DMS153 (cell line): ENCODE results near the gene SLC25A6.
"Not testable (repeated sequence)": the region's sequence is repeated elsewhere in the genome, so short reads cannot be mapped to it uniquely, and the experiment has no call there.

Source experiments
- DNase-seq: peaks from one replicate; lab custom pipeline; 2025; lab: John Stamatoyannopoulos, UW

The SLC25A6 gene

DNA sequence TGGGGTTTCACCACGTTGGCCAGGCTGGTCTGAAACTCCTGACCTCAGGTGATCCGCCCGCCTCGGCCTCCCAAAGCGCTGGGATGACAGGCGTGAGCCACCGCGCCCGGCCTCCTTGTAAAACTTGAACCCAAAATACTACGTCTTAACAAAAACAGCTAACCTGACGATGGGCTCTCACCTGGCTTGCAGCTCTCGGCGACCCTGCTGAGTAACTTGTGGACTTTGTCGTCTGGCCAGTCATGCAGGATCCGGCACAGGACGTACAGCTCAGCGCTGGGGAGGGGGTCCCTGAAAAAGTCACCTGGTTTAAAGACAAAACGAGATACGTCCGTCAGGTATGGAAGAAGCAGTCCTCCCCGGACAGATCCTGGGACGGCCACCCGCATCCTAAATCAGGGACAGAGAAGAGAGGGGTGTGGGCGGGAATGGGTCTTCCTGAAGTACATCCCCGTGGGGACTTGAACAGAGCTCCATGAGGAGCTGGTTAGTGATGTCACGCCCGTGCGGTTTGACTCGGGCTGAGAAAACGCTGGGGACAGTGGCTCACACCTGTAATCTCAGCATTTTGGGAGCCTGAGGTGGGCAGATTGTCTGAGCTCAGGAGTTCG, 20.7 kb upstream of the SLC25A6 start:
- no peak for DNase-seq

DNA sequence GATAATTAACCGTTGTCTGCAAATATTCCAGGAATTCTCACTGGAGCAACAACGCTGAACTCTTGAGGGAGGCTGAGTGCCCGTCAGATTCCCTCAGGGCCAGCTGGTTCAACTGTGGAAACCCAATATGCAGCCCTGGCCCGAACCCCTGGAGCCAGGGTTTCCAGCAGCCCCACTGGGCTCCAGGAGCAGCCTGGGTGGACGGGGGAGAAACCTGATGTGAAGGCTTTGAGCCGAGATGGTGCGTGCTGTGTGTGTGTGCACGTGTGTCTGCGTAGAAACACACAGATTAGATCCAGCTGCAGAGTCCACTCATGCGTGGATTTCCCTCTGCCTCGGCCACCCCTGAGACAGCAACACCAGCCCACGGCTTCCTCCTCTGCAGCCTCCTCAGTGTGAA, 19.4 kb upstream of the SLC25A6 start:
- no peak for DNase-seq

DNA sequence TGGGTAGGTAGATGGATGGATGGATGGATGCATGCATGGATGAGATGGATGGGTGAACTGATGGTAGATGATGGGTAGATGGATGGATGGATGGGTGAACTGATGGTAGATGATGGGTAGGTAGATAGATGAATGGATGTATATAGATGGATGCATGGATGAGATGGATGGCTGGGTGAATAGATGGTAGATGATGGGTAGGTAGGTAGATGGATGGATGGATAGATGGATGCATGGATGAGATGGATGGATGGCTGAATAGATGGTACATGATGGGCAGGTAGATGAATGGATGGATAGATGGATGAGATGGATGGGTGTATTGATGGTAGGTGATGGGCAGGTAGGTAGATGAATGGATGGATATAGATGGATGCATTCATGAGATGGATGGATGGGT, 15.1 kb upstream of the SLC25A6 start:
- DNase-seq: no peak

DNA sequence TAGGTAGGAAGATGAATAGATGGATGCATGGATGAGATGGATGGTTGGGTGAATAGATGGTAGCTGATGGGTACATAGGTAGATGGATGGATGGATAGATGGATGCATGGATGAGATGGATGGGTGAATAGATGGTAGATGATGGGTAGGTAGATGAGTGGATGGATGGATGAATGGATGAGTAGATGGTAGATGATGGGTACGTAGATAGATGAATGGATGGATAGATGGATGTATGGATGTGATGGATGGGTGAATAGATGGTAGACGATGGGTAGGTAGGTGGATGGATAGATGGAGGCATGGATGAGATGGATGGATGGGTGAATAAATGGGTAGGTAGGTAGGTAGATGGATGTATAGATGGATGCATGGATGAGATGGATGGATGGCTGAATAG, 13.9 kb upstream of the SLC25A6 start:
- not testable (repeated sequence) for DNase-seq

DNA sequence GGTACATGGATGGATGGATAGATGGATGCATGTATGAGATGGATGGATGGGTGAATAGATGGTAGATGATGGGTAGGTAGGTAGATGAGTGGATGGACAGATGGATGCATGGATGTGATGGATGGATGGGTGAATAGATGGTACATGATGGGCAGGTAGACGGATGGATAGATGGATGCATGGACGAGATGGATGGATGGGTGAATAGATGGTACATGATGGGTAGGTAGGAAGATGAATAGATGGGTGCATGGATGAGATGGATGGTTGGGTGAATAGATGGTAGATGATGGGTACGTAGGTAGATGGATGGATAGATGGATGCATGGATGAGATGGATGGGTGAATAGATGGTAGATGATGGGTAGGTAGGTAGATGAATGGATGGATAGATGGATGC, 12.0 kb upstream of the SLC25A6 start:
- not testable (repeated sequence) for DNase-seq

DNA sequence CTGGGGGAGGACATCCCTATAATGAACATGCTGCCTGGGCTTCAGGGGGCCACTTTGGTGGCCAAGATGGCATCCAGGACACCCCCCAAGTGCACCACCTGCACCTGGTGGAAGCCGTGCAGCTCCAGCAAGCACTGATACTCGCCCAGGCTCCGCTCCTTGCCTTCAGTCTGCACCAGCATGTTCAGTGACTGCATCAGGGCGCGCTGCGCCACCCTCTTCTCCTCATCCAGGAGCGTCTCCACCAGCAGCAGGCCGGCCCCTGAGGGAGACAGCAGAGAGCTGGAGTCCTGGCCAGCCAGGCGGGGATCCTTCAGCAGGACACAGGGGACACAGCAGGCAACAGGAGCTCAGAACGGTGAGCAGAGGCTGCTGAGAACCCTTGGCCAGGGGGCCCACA, 11.3 kb upstream of the SLC25A6 start:
- no peak for DNase-seq

DNA sequence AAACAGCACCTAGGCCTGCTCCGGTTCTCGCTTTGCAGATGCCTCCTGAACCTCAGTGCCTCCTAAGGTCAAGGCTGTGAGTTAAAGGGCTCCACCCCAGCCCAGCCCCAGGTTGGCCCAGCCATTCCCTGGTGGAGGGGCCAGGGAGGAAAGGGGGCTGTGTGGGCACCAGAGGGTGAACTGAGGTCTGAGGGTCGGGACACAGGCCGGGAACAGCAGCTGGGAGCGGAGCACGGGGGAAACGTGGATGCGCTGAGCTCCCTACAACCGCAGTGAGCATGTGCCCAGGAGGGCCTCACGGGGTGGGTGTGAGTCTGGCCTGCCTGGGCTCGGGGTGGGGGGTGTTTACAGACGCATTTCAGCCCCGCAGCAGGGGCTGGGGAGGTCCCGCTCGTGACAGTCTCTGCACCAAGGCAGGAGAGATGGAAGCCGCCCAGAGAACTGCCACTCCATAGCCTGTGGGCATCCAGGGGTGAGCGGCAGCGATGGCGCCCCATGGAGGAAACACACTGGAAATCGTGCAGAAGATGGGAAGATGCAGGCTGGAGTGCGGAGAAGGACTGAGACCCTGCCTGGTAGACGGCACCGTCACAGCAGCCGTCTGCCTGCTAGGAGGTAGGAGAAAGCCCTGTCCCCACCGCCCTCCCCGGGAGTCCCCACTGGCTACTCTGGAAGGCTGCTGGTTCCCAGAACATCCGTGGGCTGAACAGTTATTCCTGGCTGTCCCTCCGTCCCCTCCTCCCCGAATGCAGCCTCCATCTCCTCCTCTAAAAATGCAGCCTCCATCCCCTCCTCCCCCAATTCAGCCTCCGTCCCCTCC, 9.9 kb upstream of the SLC25A6 start:
- DNase-seq: no peak

DNA sequence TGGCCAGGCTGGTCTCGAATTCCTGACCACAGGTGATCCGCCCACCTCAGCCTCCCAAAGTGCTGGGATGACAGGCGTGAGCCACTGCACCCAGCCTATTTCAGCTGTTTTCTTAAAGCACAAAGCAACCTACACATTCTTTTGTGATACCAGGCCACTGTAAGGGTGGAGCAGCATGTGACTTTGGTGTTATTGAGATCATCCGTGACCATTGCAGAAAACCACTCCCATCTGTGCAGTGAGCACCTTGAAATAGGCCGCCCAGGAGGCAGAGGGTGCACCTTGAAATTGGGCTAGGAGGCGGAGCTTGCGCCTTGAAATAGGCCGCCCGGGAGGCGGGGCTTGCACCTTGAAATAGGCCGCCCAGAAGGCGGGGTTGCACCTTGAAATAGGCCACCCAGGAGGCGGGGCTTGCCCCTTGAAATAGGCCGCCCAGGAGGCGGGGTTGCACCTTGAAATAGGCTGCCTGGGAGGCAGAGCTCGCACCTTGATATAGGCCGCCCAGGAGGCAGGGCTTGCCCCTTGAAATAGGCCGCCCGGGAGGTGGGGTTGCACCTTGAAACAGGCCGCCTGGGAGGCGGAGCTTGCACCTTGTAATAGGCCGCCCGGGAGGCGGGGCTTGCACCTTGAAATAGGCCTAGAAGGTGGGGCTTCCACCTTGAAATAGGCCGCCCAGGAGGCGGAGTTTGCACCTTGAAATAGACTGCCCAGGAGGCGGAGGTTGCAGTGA, 9.0 kb upstream of the SLC25A6 start:
- no peak for DNase-seq

DNA sequence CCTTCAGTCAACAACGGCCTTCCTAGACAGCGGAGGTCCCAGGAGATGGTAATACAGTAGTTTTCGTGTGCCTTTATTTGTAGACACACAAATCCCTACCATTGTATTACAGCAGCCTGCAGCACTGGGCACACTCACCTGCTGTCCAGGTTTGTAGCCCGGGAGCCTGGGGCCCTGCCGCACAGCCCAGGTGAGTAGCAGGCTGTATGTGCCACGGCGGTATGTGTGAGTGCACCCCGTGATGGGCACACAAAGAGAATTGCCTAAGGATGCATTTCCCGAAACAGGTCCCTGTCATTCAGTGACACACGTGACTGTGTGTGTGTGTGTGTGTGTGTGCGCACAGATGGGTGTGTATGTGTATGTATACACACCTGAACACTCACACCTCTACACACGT, 8.1 kb upstream of the SLC25A6 start:
- DNase-seq: no peak

DNA sequence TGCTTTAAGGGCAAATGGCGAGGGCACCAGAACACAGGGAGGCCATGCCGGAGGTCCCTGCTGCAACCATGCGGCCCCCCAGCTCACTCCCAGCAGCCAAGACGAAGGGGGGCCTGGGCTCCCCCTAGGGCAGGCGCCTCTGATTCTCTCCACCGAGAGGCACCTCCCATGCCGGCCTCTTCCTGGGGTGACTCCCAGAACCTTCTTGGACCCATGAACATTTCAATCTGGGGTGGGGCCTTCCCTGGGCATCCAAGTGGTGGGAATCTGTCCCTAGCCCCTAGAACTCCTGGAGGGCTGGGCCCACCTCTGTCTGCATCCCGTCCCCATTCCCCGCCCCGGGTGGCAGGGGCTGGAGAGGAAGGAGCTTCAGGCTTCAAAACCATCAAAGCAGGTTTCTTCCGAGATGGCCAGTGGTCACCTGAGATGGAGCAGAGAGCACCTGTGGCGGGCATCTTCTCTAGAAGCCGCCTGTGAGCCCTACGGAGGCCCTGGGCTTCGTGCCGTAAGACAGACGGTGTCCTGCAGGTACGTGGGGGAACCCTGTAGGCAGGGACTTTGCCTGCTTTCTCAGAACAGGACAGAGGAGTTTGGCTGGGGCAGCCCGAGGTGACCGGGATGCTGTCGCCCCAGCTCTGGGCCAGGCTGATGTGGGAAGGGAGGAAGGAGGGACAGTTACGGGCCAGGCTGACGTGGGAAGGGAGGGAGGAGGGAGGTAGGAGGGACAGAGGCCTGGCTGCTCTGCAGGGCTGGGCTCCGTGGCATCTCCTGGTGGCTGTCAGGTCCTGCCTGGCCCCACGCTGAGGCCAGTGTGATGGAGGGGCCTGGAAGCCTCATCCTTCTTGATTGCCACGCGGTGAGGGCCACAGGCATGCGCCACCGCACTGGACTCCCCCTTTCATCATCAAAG, 6.8 kb upstream of the SLC25A6 start:
- DNase-seq: no peak

DNA sequence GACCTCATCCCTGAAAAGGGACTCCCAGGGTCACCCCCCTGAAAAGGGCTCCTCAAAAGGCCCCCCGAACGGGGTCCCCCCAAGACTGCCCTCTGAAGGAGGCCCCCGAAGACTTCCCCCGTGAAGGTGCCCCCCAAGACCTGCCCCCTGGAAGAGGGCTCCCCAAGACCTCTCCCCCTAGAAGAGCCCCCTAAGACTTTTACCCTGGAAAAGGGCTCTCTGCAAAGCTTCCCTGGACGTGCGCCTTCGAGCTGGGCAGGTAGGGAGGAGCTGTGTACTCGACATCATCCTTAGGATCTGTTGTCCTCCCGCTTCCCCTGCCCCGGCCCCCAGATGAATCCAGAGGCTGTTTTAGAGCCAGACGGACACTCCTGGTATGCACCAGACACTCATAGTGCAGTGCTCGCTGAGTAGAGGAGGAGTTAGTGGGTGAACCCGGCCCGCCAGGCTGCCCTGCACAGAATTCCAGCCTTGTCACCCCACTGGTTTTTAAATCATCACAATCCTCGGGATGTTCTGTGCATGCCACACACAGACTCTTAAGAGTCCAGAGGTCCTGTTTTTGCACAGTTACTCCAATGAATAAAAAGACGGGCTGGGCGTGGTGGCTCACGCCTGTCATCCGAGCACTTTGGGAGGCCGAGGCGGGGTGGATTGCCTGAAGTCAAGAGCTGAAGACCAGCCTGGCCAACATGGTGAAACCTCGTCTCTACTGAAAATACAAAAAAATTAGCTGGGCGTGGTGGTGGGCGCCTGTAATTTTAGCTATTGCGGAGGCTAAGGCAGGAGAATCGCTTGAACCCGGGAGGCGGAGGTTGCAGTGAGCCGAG, 5.7 kb upstream of the SLC25A6 start:
- DNase-seq: no peak

DNA sequence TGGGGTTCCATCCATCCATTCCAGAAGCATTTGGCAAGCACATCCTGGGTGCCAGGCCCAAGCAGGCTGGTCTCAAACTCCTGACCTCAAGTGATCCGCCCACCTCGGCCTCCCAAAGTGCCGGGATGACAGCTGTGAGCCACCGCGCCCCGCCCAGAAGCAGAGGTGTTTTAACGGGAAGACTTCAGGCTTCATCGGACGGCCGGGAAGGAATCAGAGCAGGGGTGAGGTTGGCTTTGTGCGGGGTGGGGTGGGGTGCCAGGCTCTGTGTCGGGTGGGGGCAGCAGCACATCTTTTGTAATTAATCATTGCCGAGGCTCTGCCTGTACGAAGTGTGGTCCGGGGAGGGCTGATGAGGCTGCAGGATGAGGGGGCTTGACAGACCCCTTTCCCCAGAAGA, 5.1 kb upstream of the SLC25A6 start:
- DNase-seq: no peak

DNA sequence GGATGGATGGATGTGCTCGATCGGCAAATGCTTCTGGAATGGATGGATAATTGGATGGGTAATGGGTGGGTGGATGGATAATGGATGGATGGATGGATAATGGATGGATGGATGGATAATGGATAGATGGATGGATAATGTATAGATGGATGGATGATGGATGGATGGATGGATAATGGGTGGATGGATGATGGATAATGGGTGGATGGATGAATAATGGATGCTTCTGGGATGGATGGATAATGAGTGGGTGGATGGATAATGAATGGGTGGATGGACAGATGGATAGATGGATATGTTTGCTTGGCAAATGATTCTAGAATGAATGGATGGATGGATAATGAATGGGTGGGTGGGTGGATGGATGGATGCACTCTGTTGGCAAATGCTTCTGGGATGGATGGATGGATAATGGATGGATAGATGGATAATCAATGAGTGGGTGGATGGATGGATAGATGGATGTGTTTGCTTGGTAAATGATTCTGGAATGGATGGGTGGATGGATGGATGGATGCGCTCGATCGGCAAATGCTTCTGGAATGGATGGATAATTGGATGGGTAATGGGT, 3.8 kb upstream of the SLC25A6 start:
- DNase-seq: no peak

DNA sequence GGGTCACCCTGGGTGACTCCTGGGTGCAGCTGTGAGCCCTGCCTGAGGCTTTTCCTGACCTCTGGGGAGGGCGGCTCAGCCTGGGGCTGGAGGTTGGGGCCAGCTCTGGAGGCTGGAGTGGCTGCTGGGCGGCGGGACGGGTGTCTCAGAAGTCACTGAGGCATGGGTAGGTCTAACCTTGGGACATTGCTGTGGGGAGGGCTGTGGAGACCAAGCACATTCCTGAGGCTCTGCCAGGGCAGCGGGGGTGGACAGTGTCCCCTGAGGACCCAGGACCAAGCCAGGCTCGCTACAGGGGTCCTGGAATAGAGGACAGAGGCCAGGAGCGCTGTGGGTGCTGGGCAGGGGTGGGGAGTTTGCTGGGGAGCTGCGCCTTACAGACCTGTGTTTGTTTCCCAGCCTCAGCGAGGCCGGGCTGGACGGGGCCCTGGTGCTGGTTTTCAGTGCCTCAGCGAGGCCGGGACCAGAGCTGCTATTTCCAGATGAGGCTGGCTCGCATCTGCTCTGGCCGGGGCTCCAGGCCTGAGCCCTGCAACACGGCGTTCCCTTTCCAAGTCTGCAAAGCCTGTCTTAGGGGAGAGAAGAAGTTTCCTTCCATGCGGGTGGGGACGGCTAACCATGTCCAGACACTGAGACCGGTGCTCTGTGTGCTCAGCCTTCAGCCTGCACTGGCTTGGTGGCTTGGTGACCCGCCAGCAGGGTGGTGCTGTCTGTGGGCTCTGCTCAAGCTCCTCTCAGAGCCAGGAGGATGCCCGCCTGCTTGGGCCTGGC, 3.0 kb upstream of the SLC25A6 start:
- no peak for DNase-seq

DNA sequence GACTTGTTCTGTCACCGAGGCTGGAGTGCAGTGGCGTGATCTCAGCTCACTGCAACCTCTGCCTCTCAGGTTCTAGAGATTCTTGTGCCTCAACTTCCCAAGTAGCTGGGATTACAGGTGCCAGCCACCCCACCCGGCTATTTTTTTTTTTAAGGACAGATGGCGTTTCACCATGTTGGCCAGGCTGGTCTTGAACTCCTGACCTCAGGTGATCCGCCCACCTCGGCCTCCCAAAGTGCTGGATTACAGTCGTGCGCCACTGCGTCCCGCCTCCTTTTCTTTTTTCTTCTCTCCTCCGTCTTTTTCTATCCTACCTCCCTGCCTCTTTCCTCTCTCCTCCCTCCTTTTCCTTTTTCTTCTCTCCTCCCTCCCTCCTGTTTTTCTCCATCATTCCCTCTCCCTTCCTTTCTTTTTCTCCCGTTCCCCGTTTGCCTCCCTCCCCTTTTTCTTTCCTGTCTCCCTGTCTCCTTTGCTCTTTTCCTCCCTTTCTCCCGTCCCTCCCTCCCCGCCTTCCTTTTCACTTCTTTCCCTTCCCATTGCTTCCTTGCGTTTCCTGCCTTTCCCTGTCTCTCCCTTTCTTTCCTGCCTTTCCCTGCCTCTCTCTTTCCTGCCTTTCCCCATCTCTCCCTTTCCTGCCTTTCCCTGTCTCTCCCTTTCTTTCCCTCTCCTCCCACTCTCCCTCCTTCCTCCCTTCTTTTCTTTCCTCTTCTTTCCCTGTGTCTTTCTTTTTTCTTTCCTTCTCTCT, 2.1 kb upstream of the SLC25A6 start:
- no peak for DNase-seq

DNA sequence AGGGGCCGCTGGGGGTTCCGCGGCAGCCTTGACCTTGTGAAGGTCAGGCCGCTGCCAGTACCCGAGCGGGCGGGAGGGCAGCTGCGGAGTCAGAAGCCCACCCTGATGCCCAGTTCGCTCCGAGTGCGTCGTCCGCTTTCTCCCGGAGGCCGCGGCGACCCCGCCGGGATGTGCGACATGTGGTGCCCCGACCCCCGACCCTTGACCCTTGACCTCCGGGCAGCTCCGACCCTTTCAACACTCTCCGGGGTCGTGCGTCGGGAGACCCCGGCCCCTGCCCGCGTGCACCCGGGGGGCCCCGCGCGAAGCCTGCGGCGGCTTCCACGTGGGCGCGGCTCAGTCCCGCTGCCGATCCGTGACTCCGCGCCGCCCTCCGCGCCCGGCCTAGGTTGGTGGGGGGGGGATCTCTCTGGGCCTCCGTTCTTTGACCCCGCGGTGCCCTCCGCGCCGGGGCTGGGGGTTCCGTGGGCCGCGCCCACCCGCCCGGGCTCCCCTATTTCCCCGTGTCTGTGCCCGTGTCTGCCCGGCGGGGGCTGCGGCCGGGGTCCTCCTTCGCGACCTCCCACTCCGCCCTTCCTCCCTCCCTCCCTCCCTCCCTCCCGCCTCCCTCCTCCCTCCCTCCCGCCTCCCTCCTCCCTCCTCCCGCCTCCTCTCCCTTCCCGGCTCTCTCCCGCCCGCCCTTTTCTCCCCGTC, 609 bp upstream of the SLC25A6 start:
- no peak for DNase-seq

DNA sequence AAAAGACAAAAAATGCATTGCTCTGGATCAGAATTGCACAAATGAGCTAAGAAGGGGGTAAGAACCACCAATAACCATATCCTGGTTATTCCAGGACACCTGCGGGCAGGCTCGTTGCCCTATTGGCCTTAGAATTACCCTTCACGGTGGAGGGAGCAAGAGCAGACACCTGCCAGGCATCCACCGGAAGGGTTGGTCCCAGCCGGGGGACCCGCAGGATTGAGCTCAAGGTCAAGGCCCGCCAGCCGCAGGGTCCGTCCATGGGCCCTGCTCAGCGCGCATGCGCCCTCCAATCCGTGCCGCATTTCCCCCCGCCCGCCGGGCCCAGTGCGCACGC, 575 bp downstream of the SLC25A6 start:
- no peak for DNase-seq

DNA sequence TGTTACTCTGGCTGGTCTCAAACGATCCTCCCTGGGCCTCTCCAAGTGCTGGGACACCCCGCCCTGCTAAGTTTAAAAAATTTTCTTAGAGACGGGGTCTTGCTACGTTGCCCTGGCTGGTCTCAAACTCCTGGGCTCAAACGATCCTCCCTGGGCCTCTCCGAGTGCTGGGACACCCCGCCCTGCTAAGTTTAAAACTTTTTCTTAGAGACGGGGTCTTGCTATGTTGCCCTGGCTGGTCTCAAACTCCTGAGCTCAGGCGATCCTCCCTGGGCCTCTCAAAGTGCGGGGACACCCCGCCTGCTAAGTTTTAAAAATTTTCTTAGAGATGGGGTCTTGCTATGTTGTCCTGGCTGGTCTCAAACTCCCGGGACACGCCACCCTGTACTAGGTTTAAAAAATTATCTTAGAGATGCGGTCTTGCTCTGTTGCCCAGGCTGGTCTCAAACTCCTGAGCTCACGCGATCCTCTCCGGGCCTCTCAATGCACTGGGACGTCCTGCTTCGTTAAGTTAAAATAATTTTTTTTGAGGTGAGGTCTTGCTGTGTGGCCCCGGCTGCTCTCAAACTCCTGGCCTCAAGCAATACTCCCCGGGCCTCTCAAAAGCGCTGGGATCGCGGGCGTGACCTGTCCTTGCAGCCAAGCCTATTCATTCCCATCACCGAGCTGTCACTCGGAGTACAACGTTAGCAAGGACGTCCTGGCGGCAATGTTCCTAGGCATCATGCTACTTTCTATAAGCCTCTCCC, 1.1 kb downstream of the SLC25A6 start:
- DNase-seq: no peak
